GM18870 (cell line): ENCODE measurements around the gene RASGRF2.

ENCODE experiments used
- ATAC-seq: cut with Tn5 transposase; IDR thresholded peaks from one replicate; pipeline ENCODE4 v1.9.1; 2021; ENCODE audit warnings: moderate library complexity; ENCODE audit not compliant: unreplicated experiment

The RASGRF2 gene

GRCh38 chr5:80959768-80960442 is at the start of gene RASGRF2:
Gene RASGRF2, plus strand, starts transcription at chr5:80960363. Its CDS starts 376 bp downstream, at chr5:80960739.
- ATAC-seq: no peak

- ATAC-seq: no peak
Observed at GRCh38 chr5:80912479-80912878, 47.7 kb upstream of the RASGRF2 start.

- ATAC-seq: no peak
Observed at GRCh38 chr5:80915716-80916115, 44.4 kb upstream of the RASGRF2 start.

GRCh38 chr5:80916676-80917075 is 43.5 kb upstream of the RASGRF2 start:
- no peak for ATAC-seq

GRCh38 chr5:80917631-80918030 is 42.5 kb upstream of the RASGRF2 start:
- no peak for ATAC-seq

GRCh38 chr5:80919678-80920196 is 40.4 kb upstream of the RASGRF2 start:
- no peak for ATAC-seq

- no peak for ATAC-seq
Observed at GRCh38 chr5:80920333-80920732, 39.8 kb upstream of the RASGRF2 start.

- no peak for ATAC-seq
Observed at GRCh38 chr5:80921026-80921425, 39.1 kb upstream of the RASGRF2 start.

- no peak for ATAC-seq
Observed at GRCh38 chr5:80925931-80926330, 34.2 kb upstream of the RASGRF2 start.

- no peak for ATAC-seq
Observed at GRCh38 chr5:80926536-80926935, 33.6 kb upstream of the RASGRF2 start.

GRCh38 chr5:80926979-80927656 is 33.0 kb upstream of the RASGRF2 start:
- no peak for ATAC-seq

- ATAC-seq: no peak
Observed at GRCh38 chr5:80928073-80928472, 32.1 kb upstream of the RASGRF2 start.

GRCh38 chr5:80930940-80931339 is 29.2 kb upstream of the RASGRF2 start:
- ATAC-seq: no peak

- no peak for ATAC-seq
Observed at GRCh38 chr5:80931411-80931810, 28.8 kb upstream of the RASGRF2 start.

- no peak for ATAC-seq
Observed at GRCh38 chr5:80933036-80933435, 27.1 kb upstream of the RASGRF2 start.

- ATAC-seq: no peak
Observed at GRCh38 chr5:80934751-80935150, 25.4 kb upstream of the RASGRF2 start.

- no peak for ATAC-seq
Observed at GRCh38 chr5:80935811-80936385, 24.3 kb upstream of the RASGRF2 start.

- ATAC-seq: no peak
Observed at GRCh38 chr5:80936881-80937280, 23.3 kb upstream of the RASGRF2 start.

GRCh38 chr5:80937584-80938356 is 22.4 kb upstream of the RASGRF2 start:
- ATAC-seq: no peak

GRCh38 chr5:80941496-80941895 is 18.7 kb upstream of the RASGRF2 start:
- no peak for ATAC-seq

GRCh38 chr5:80951366-80951765 is 8.8 kb upstream of the RASGRF2 start:
- ATAC-seq: no peak
